HG03175 (cell line): ENCODE results near the gene ACYP2.
"Not testable (repeated sequence)": the region's sequence is repeated elsewhere in the genome, so short reads cannot be mapped to it uniquely, and the experiment has no call there.

Experiments
- ATAC-seq: cut with Tn5 transposase; IDR thresholded peaks from one replicate; pipeline ENCODE4 v1.9.1; 2021; ENCODE audit warnings: mild to moderate bottlenecking, moderate library complexity; ENCODE audit not compliant: unreplicated experiment

Gene ACYP2

DNA sequence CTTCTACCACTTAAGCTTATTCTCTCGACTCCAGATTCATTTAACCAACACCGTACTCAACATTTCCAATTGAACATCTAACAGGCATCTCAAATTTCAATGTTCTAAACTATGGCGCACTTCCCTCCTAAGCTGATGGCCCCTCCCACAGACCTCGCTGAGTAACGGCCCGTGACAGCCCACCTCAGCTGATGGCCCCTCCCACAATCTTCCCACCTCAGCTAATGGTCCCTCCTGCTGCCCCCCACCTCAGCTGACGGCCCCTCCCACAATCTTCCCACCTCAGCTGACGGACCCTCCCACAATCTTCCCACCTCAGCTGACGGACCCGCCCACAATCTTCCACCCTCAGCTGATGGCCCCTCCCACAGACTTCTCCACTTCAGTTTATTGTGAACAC lies 197.7 kb downstream of the ACYP2 start:
- no peak for ATAC-seq

DNA sequence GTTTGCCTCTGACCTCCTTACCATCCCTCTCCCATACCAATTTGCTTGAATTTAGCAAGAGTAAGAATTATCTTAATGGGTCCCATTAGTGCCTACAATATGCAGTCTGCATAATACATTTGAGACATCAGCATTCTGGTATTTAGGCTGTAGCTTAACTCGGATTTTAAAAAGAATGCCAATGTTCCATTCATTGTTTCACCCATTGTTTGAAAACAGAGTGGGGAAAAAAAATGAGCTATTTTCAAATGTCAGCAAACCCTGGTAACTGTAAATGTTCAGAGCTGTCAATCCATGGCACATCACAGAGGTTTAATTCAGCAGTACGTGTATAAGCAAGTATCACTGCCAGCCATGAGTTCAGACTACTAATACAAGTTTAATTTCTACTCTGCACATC lies 202.6 kb downstream of the ACYP2 start:
- ATAC-seq: no peak

DNA sequence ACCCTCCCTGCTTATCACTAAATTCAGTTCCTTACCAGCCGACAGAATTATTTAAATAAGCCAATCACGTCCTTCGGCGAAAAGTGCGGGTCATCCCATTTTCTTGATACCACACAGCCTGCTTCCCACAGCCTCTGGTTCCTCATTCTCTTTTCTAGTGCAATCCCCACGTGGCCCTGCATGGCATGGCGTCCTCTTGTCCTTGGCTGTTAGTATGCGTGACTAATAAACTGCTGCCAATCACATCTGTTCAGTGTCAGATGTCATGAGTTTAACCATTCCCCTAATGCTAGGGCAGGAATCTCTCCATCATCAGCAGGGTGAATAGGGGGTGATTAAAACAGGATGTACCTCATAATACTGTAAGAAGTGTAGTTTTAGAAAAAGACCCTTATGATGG lies 203.4 kb downstream of the ACYP2 start:
- ATAC-seq: no peak

DNA sequence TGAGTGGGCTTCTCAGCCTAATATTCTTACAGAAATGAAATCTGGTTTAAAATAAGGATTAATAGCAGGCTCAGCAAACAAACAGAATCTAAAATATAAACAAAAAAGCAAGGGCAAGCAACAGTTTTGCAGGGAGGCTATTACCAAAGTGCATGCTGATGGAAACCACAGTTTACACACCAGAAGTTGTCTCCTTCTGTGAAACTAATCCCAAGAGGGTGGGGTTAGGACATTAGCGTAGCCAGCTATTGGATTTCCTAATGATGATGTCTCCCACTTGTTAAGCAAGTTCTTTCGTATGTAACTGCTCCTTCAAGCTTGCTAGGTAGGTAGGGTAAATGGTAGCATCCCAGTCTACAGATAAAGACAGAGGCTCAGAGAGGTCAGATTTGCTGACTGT lies 205.6 kb downstream of the ACYP2 start:
- ATAC-seq: no peak

DNA sequence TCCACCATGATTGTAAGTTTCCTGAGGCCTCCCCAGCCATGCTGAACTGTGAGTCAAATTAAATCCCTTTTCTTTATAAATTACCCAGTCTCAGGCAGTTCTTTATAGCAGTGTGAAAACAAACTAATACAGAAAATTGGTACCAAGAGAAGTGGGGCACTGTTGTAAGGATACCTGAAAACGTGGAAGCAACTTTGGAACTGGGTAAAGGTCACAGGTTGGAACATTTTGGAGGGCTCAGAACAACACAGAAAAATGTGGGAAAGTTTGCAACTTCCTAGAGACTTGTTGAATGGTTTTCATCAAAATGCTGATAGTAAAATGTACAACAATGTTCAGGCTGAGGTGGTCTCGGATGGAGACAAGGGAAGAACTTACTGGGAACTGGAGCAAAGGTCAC lies 209.1 kb downstream of the ACYP2 start:
- ATAC-seq: not testable (repeated sequence)

DNA sequence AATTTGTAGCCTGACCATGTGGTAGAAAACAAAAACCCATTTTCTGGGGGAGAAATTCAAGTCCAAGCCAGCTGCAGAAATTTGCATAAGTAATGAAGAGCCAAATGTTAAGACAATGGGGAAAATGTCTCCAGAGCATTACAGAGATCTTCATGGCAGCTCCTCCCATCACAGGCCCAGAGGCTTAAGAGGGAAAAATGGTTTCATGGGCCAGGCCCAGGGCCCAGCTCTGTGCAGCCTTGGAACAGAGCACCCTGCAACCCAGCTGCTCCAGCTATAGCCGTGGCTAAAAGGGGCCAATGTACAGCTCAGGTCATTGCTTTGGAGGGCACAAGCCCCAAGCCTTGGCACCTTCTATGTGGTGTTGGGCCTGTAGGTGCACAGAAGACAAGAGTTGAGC lies 209.7 kb downstream of the ACYP2 start:
- no peak for ATAC-seq

DNA sequence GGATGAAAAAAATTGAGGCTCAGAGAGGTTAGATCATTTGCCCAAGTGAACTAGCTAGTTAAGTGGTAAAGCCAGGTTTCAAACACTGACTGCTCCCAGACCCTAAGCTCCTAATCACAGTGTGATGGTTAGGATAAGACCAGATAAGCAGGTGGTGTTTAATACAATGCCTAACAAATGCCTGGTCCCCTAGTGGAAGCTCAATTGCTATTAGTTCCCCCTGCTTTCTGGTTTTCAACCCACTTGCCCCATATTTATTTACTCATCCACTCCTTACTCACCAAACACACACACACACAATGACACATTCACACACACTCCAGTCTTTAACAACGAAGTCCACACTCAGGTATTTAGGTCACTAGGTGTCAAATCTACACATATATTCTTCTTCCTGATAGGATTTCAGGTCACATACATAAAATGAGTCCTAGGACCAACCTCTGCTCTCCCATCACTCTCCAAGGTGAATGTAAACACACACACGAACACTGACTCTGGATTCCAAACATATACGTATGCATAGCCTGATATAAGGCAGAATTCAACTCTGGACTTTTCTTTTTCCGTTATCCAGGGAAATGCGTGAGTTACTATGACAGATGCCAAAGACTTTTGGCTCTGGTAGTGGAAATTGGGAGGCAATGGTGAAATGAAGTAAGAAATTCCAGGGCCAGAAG lies 214.2 kb downstream of the ACYP2 start:
- ATAC-seq: no peak

DNA sequence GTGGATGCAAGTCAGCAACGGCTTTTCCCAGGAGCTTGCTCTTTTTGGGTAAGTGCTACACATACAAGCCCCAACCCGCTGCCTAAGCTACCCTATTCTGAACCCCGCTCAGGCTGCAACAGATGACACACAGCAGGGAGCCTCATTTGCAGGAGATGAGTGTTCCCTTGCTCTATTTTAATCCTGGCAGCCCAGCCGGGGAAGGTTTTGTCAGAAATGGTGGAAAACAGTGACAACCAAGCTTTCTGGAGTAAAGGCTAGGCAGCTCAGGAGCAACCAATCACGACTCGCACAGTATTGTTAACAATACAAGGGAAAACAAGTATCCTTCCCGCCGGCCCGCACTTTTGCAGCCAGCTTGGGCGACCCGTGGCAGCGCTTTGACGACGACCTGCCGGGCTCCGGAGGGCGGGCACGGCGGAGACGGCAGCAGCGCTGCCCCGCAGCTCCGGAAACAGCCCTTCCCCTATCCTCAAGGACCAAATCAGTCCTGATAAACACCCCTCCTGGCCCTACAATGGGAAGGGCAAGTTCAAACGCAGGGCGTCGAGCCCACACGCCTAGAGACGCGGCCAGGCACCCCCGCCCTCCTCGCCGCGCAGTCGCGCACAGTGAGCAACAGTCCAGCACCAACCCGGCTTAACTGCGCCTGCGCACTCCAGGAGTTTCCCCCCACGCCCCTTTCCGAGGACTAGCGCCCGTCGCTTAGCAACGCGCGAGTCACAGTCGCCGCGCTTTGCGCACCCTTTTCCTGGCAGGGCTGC lies 214.9 kb downstream of the ACYP2 start:
- ATAC-seq: peak; percentile 97

DNA sequence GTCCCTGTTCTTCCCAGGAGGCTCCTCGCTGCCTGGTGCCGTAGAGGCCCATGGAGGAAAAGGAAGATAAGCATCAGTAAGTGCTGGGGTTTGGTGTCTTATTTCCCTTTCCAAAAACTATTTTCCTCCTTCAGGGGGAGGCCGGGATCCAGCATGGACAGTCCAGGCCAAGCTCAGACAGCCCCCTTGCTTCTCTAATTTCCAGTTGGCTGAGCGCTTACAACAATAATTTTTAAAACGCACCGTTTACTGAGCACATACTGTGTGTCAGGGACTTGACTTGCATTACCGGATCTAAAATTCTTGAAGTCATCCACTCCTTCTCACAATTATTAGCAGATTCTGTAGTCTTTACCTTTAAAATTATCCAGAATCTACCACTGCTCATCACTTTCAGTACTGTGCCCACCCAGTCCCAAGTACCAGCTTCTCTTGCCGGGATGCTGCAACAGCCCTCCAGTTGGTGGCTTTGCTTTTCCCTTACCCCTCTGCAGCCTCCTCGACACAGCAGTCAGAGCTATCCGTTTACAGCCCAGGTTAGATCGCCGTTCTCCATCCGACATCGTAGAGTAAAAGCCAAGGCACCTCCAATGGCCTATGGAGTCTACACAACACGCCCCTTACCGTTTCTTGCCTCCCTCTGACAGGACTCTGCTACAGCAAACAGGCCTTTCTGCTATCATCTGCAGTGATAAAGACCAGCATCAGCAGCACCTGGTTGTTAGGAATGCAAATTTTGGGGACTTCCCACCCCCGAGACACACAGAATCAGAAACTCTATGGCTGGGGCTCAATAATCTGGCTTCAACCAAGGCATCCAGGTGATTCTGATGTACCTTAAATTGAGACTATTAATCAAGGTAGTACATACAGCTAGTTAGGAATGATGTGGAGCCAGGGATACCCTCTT lies 215.8 kb downstream of the ACYP2 start:
- ATAC-seq: peak; percentile 10

DNA sequence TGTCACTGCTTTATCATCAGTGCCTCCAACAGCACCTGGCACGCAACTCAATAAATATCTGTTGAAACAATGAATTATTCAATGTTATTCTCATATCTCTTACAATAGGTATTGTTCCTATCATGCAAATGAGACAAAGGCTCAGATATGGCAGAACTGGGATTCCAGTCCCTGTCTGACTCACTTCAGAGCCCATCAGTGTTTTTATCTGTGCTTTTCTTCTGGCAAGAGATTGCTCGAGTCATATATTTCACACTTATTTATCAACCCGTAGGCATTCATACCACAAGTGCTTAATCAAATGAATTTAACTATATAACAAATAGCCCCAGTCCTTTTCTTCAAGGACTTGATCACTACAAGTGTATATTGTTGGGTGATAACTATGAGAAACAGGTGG lies 217.0 kb downstream of the ACYP2 start:
- ATAC-seq: no peak

DNA sequence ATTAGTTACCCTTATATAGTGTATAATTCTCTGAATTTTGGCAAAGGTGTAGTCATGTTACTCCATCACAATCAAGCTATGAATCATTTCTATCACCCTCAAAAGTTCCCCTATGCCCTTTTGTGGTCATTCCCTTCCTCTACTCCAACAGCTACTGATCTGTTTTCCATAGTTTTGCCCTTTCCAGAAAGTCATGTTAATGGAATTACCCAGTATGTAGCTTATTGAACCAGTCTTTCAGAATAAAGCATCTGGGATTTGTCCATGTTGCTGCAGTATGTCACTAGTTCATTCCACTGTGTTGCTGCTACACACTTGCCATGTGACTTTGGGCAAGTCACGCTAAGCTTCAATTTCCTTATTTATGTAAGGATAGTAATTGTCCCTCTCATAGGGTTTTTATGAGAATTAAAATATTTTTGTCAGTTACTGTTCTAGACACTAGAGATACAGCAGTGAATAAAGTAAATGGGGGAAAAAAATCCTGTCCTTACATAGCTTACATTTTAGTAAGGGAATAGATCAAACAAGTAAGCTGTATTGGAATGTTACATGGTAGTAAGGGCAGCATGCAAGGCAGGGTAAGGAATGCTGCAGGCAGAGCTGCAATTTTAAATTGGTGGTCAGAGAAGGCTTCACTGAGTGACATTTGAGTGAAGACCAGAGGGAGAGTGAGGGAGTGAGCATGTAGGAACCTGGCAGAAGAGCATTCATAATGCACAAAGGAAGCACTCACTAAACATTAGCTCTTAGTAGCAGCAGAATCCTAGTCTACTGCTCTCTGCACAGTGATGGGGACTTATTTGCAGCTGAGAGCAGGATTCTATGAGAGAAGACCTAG lies 220.9 kb downstream of the ACYP2 start:
- no peak for ATAC-seq

DNA sequence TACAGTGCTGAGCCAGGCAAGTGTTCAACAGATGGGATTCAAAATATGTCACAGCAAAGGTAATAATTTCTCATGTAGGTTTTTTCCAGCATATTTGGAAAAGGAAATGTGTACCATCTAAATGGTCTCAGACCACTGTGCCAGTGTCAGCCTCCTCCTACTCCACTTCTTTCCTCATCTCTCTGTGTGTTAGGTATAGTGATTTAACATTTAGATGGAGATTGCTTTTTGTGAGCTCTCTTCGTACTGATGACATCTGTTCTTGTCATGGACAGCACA lies 221.5 kb downstream of the ACYP2 start:
- no peak for ATAC-seq

DNA sequence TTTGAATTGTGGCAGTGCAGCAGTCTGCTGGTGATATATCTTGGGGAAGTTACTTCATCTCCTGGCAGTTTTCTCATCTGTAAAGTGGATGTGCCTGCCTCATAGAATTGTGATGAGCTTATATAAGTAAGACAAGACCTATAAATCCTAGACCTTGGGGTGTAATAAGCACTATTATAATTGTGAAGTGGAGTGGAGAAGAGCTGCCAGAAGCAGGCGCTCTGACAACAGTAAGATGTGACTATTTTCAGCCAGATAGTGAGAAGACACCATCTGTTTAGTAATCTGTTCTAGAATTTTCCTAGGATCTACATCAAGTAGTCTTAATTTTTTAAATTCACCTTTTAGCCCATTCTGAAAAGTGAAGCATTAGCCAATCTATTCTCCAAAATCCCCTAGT lies 226.2 kb downstream of the ACYP2 start:
- no peak for ATAC-seq

DNA sequence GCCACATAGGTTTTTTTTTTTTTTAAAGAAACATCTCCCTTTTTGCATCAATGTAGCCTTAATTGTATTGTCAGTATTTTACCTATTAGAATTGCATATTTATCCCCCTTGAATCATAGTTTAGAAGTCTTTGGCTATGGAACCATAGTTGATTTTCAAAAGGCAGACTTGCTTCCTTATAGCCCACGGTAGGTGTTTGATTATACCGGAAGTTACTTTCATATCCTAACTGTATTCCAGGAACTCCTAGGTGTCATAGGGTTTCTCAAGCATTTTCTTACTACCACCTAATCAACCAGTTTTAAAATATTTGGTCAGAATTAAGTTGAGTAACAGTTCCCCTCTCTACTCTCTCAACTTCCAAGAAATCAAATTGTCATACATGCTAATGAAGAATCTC lies 227.2 kb downstream of the ACYP2 start:
- ATAC-seq: no peak

DNA sequence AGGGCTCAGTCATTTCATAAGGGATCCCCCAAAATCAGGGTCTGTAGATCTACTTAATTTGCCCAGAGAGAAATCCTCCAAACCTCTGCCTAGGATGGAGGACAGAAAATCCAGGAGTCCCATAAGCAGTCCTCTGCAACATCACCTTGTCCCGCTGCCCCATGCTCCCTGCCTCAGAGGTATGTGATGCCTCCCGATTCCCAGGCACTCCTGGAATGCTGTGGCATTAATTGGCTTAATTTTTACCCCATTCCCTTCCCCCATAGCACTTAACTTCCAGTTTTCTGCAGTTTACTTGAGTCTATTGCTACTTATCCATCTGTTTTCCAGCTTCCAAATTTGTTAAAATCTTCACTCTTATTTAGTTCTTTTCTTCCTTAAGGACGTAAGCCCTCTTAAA lies 232.2 kb downstream of the ACYP2 start:
- ATAC-seq: no peak

DNA sequence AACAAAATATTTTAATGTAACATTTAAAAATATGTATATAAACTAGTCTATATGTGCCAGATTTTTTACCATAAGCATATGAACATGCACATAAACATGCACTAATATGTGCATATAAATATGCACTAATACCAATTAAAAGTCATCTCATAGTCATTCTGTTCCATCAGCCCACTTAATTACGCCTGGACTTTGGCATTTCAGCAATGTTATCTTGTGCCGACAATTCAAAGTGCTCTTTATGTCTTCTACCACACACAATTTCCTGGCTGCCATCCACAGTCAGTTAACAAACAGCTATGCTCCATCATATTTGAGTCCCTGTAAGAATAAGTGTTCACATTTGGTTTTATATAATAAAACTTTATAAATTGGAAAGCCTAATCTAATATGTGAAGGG lies 233.2 kb downstream of the ACYP2 start:
- ATAC-seq: no peak

DNA sequence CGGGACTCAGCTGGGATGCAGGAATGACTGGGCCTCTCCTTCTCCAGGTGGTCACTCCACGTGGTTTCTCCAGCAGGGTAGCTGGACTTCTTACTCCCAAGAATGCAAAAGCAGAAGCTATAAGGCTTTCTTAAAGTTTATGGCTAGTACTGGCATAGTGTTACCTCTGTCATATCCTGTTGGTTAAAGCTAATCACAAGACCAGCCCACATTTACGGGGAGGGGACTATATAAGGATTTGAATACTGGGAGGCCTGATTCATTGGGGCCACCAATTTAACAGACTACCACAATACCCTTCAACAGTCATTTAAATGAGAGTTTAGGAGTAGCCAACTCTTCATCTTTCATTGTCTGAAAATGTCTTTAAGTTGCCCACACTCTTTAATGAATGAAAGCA lies 235.0 kb downstream of the ACYP2 start:
- ATAC-seq: no peak

DNA sequence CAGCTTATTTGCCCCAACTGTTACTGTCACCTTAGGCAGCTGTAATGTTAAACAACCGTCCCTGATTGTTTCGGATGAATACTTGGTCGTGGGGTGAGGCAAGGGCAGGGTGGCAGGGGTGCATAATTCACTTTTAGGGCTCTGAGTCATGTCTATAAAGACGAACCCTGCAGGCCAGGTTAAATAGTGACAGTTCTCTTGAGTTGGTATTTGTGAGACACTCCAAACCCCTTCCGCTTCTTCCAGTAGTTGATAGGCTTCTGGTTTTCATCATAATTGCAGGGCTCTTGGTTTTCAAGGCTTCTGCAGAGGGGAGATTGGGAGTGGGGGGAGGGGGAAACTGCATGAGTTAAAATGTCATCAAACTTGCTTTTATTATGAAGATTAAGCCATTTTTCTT lies 237.8 kb downstream of the ACYP2 start:
- ATAC-seq: no peak
